ENCODE measurements around the gene CMSS1. TPM values are rescaled to one million over a fixed set of nuclear protein-coding genes. Genes with fewer than 3 reads are reported as not detected.

Gene CMSS1
- total and polyA plus RNA-seq, 7 experiments from 2014 or later = 14.9 to 47.7 (median 18.4) TPM

DNA sequence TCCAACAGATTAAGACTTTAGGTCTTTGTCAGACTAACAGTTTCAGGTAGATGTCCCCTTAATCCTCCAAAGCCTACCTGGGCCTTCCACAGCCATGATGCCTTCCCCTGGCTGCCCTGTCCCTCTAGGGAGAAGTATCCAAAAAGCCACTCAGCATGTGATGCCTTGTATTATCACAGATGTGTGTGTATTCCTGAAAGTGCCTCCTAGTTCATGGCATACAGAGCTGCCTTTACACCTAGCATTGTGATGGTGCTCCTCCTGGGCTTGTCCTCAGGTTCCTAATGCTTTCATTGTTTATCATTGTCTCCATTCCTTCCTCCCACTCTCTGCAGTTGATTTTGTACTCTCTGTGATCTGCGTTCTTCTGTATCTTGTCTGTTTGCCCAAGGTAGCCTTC lies 43.6 kb downstream of the CMSS1 start:
- Mint-ChIP-seq H3K36me3 (peaks cover 5 to 28% (median 6%) of the 10 kb centered on the region in 5 donors), H3K4me3 (no peak overlapping the region), H3K27ac (no peak overlapping the region), H3K27me3 (no peaks in the 10 kb centered on the region), H3K4me1 (peaks cover 7 to 54% (median 11%) of the 10 kb centered on the region in 7 donors), H3K9me3 (no peaks in the 10 kb centered on the region)
- ATAC-seq = no peak
- DNase-seq = no peak
- Histone ChIP-seq H3K9me3 (ENCODE audit: control insufficient read depth in 2 of 3, low read length in 3 of 3) (no peaks in the 10 kb centered on the region), H3K4me3 (ENCODE audit: low read length) (no peak overlapping the region), H3K36me3 (ENCODE audit: control insufficient read depth in 2 of 3, insufficient read depth in 3 of 3, low read length in 3 of 3) (no peaks in the 10 kb centered on the region), H3K4me1 (ENCODE audit: control insufficient read depth in 2 of 2, insufficient read depth in 2 of 2, low read length in 2 of 2) (peaks cover 0 to 5% of the 10 kb centered on the region in 2 donors), H3K27me3 (ENCODE audit: control insufficient read depth in 2 of 2, insufficient read depth in 2 of 2, low read length in 2 of 2) (no peaks in the 10 kb centered on the region), H3K27ac (ENCODE audit: low read depth, low read length) (no peak overlapping the region)
- ChIA-PET CTCF (no interaction called here), POLR2A (no interaction called here)
- intact Hi-C loops (cut with micrococcal nuclease) = no loop called here

- ATAC-seq (no peak), DNase-seq (no peak)
- no peaks in the 10 kb centered on the region for H3K9me3 Mint-ChIP-seq
- POLR2A ChIA-PET = no interaction called here
- H3K27me3 Mint-ChIP-seq = no peaks in the 10 kb centered on the region
- CTCF ChIA-PET = no interaction called here
- H3K4me3 Mint-ChIP-seq = no peak overlapping the region
- H3K36me3 Mint-ChIP-seq = peaks cover 5 to 26% (median 6%) of the 10 kb centered on the region in 5 donors
- peaks cover 17 to 57% (median 19%) of the 10 kb centered on the region in 7 donors for H3K4me1 Mint-ChIP-seq
- H3K27ac ChIP-seq (ENCODE audit: low read depth, low read length) = no peak overlapping the region
- H3K36me3 ChIP-seq (ENCODE audit: control insufficient read depth in 2 of 3, insufficient read depth in 3 of 3, low read length in 3 of 3) = no peaks in the 10 kb centered on the region
- H3K27me3 ChIP-seq (ENCODE audit: control insufficient read depth in 2 of 2, insufficient read depth in 2 of 2, low read length in 2 of 2) = no peaks in the 10 kb centered on the region
- peaks cover 0 to 8% of the 10 kb centered on the region in 2 donors for H3K4me1 ChIP-seq (ENCODE audit: control insufficient read depth in 2 of 2, insufficient read depth in 2 of 2, low read length in 2 of 2)
- no peaks in the 10 kb centered on the region for H3K9me3 ChIP-seq (ENCODE audit: control insufficient read depth in 2 of 3, low read length in 3 of 3)
- H3K27ac Mint-ChIP-seq = no peak overlapping the region
- no peak overlapping the region for H3K4me3 ChIP-seq (ENCODE audit: low read length)
- intact Hi-C loops (cut with micrococcal nuclease) = no loop called here
These were observed 44.5 kb downstream of the CMSS1 start for GRCh38 chr3:99862208-99862607.

- Histone ChIP-seq H3K9me3 (ENCODE audit: control insufficient read depth in 2 of 3, low read length in 3 of 3) (no peaks in the 10 kb centered on the region), H3K4me1 (ENCODE audit: control insufficient read depth in 2 of 2, insufficient read depth in 2 of 2, low read length in 2 of 2) (peaks cover 0 to 8% of the 10 kb centered on the region in 2 donors), H3K36me3 (ENCODE audit: control insufficient read depth in 2 of 3, insufficient read depth in 3 of 3, low read length in 3 of 3) (no peaks in the 10 kb centered on the region), H3K4me3 (ENCODE audit: low read length) (no peak overlapping the region), H3K27ac (ENCODE audit: low read depth, low read length) (no peak overlapping the region), H3K27me3 (ENCODE audit: control insufficient read depth in 2 of 2, insufficient read depth in 2 of 2, low read length in 2 of 2) (no peaks in the 10 kb centered on the region)
- no peaks in the 10 kb centered on the region for H3K9me3 Mint-ChIP-seq
- DNase-seq (no peak), ATAC-seq (no peak)
- POLR2A ChIA-PET = no interaction called here
- intact Hi-C loops (cut with micrococcal nuclease) = no loop called here
- no peak overlapping the region for H3K4me3 Mint-ChIP-seq
- H3K27ac Mint-ChIP-seq = peak overlapping the region in 1 of 9 donors; percentile 0
- peaks cover 5 to 26% (median 6%) of the 10 kb centered on the region in 5 donors for H3K36me3 Mint-ChIP-seq
- peaks cover 17 to 65% (median 26%) of the 10 kb centered on the region in 7 donors for H3K4me1 Mint-ChIP-seq
- CTCF ChIA-PET = no interaction called here
- no peaks in the 10 kb centered on the region for H3K27me3 Mint-ChIP-seq
These were observed 45.3 kb downstream of the CMSS1 start for GRCh38 chr3:99863002-99863401.

- Histone ChIP-seq H3K4me3 (ENCODE audit: low read length) (no peak overlapping the region), H3K27me3 (ENCODE audit: control insufficient read depth in 2 of 2, insufficient read depth in 2 of 2, low read length in 2 of 2) (no peaks in the 10 kb centered on the region), H3K4me1 (ENCODE audit: control insufficient read depth in 2 of 2, insufficient read depth in 2 of 2, low read length in 2 of 2) (peaks cover 0 to 8% of the 10 kb centered on the region in 2 donors), H3K9me3 (ENCODE audit: control insufficient read depth in 2 of 3, low read length in 3 of 3) (no peaks in the 10 kb centered on the region), H3K27ac (ENCODE audit: low read depth, low read length) (no peak overlapping the region), H3K36me3 (ENCODE audit: control insufficient read depth in 2 of 3, insufficient read depth in 3 of 3, low read length in 3 of 3) (no peaks in the 10 kb centered on the region)
- DNase-seq (no peak), ATAC-seq (no peak)
- ChIA-PET POLR2A (no interaction called here), CTCF (no interaction called here)
- Mint-ChIP-seq H3K27ac (no peak overlapping the region), H3K27me3 (no peaks in the 10 kb centered on the region), H3K9me3 (no peaks in the 10 kb centered on the region), H3K36me3 (peaks cover 5 to 26% (median 6%) of the 10 kb centered on the region in 5 donors), H3K4me1 (peaks cover 19 to 71% (median 28%) of the 10 kb centered on the region in 7 donors), H3K4me3 (no peak overlapping the region)
- intact Hi-C loops (cut with micrococcal nuclease) = no loop called here
These were observed 45.9 kb downstream of the CMSS1 start for GRCh38 chr3:99863588-99863987.

GRCh38 chr3:99864289-99864688 lies 46.6 kb downstream of the CMSS1 start:
- ChIA-PET CTCF (no interaction called here), POLR2A (no interaction called here)
- H3K9me3 ChIP-seq (ENCODE audit: control insufficient read depth in 2 of 3, low read length in 3 of 3) = no peaks in the 10 kb centered on the region
- Mint-ChIP-seq H3K27me3 (no peaks in the 10 kb centered on the region), H3K36me3 (peaks cover 5 to 21% (median 10%) of the 10 kb centered on the region in 5 donors), H3K27ac (no peak overlapping the region), H3K4me1 (peaks cover 20 to 72% (median 28%) of the 10 kb centered on the region in 7 donors), H3K9me3 (no peaks in the 10 kb centered on the region), H3K4me3 (peak overlapping the region in 1 of 10 donors; percentile 4)
- no peaks in the 10 kb centered on the region for H3K27me3 ChIP-seq (ENCODE audit: control insufficient read depth in 2 of 2, insufficient read depth in 2 of 2, low read length in 2 of 2)
- DNase-seq (no peak), ATAC-seq (no peak)
- intact Hi-C loops (cut with micrococcal nuclease) = no loop called here
- no peak overlapping the region for H3K27ac ChIP-seq (ENCODE audit: low read depth, low read length)
- H3K4me3 ChIP-seq (ENCODE audit: low read length) = no peak overlapping the region
- no peaks in the 10 kb centered on the region for H3K36me3 ChIP-seq (ENCODE audit: control insufficient read depth in 2 of 3, insufficient read depth in 3 of 3, low read length in 3 of 3)
- H3K4me1 ChIP-seq (ENCODE audit: control insufficient read depth in 2 of 2, insufficient read depth in 2 of 2, low read length in 2 of 2) = peaks cover 0 to 8% of the 10 kb centered on the region in 2 donors

DNA sequence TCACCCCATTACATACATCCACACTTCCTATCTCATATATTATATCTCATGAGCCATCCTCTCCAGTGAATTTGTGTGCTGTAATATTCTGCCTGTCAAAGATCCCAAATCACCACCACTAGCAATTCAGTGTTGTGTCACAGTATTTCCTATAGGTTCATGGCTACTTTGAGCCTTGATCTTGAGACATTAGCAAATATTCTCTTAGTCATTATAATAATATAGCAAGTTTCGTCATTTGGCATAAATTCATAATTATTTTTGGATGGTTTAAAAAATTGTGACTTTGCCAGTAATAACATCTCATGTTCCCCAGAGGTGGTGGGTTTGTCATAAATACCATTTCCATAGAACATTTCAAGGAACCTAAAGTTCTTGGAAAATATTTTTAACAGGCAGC lies 47.7 kb downstream of the CMSS1 start:
- Histone ChIP-seq H3K27me3 (ENCODE audit: control insufficient read depth in 2 of 2, insufficient read depth in 2 of 2, low read length in 2 of 2) (no peaks in the 10 kb centered on the region), H3K9me3 (ENCODE audit: control insufficient read depth in 2 of 3, low read length in 3 of 3) (no peaks in the 10 kb centered on the region), H3K4me1 (ENCODE audit: control insufficient read depth in 2 of 2, insufficient read depth in 2 of 2, low read length in 2 of 2) (peaks cover 0 to 8% of the 10 kb centered on the region in 2 donors), H3K4me3 (ENCODE audit: low read length) (no peak overlapping the region), H3K36me3 (ENCODE audit: control insufficient read depth in 2 of 3, insufficient read depth in 3 of 3, low read length in 3 of 3) (no peaks in the 10 kb centered on the region), H3K27ac (ENCODE audit: low read depth, low read length) (no peak overlapping the region)
- ChIA-PET POLR2A (no interaction called here), CTCF (no interaction called here)
- DNase-seq = no peak
- ATAC-seq = no peak
- Mint-ChIP-seq H3K9me3 (no peaks in the 10 kb centered on the region), H3K36me3 (peaks cover 5 to 26% (median 10%) of the 10 kb centered on the region in 5 donors), H3K27ac (no peak overlapping the region), H3K4me1 (peaks cover 19 to 75% (median 28%) of the 10 kb centered on the region in 7 donors), H3K4me3 (no peak overlapping the region), H3K27me3 (no peaks in the 10 kb centered on the region)
- intact Hi-C loops (cut with micrococcal nuclease) = no loop called here

- Mint-ChIP-seq H3K27me3 (no peaks in the 10 kb centered on the region), H3K27ac (peak overlapping the region in 2 of 9 donors; percentile 70 to 89)
These were observed 48.6 kb downstream of the CMSS1 start for GRCh38 chr3:99866261-99866761.

More at GRCh38 chr3:99866261-99866761, 48.6 kb downstream of the CMSS1 start:
- no peaks in the 10 kb centered on the region for H3K9me3 Mint-ChIP-seq
- ChIA-PET CTCF (no interaction called here), POLR2A (no interaction called here)
- H3K27me3 ChIP-seq (ENCODE audit: control insufficient read depth in 2 of 2, insufficient read depth in 2 of 2, low read length in 2 of 2) = no peaks in the 10 kb centered on the region
- H3K4me1 Mint-ChIP-seq = peaks cover 17 to 75% (median 28%) of the 10 kb centered on the region in 7 donors
- H3K36me3 ChIP-seq (ENCODE audit: control insufficient read depth in 2 of 3, insufficient read depth in 3 of 3, low read length in 3 of 3) = no peaks in the 10 kb centered on the region
- ATAC-seq (peak; percentile 42), DNase-seq (peak in 1 of 9 donors; percentile 28)
- peaks cover 5 to 24% (median 10%) of the 10 kb centered on the region in 5 donors for H3K36me3 Mint-ChIP-seq
- peak overlapping the region in 2 of 10 donors; percentile 19 to 79 for H3K4me3 Mint-ChIP-seq
- peaks cover 0 to 8% of the 10 kb centered on the region in 2 donors for H3K4me1 ChIP-seq (ENCODE audit: control insufficient read depth in 2 of 2, insufficient read depth in 2 of 2, low read length in 2 of 2)
- intact Hi-C loops (cut with micrococcal nuclease) = loop anchor here in 1 of 2 donors (2.0 kb wide), 2 partner anchors 206 to 344 kb away; no protein-coding TSS in a partner anchor
- H3K27ac ChIP-seq (ENCODE audit: low read depth, low read length) = no peak overlapping the region
- H3K4me3 ChIP-seq (ENCODE audit: low read length) = no peak overlapping the region
- no peaks in the 10 kb centered on the region for H3K9me3 ChIP-seq (ENCODE audit: control insufficient read depth in 2 of 3, low read length in 3 of 3)

Measured in naive thymus-derived CD4-positive, alpha-beta T cell (primary cell).